GM23248 (cell line): ENCODE data around the gene GJC2. TPM values are rescaled to one million over a fixed set of nuclear protein-coding genes. Genes with fewer than 3 reads are reported as not detected.

ENCODE experiments used
- DNase-seq: peaks from one replicate; pipeline ENCODE4 v3.0.0-alpha.2; 2015
- H2AFZ ChIP-seq: fragments of 200-600 bp; sonication (generic); 2 replicates; pipeline ENCODE4 v1.6.1; 2016; ENCODE audit warnings: antibody characterized with exemption
- H3F3A ChIP-seq: fragments of 200-600 bp; sonication (generic); 2 replicates; pipeline ENCODE4 v1.6.1; 2016; ENCODE audit warnings: mild to moderate bottlenecking, antibody characterized with exemption, mixed run types; ENCODE audit not compliant: insufficient read depth
- H3K27ac ChIP-seq: fragments of 200-600 bp; sonication (generic); 2 replicates; pipeline ENCODE4 v1.5.1; 2016; ENCODE audit warnings: mild to moderate bottlenecking
- H3K27me3 ChIP-seq: fragments of 200-600 bp; sonication (generic); replicated peaks from 2 replicates; pipeline ENCODE4 v1.6.1; 2016; ENCODE audit warnings: mild to moderate bottlenecking; ENCODE audit not compliant: insufficient read depth
- H3K36me3 ChIP-seq: fragments of 200-600 bp; sonication (generic); 2 replicates; pipeline ENCODE4 v1.6.1; 2016; ENCODE audit warnings: low read depth, mild to moderate bottlenecking
- H3K4me1 ChIP-seq: fragments of 200-600 bp; sonication (generic); 2 replicates; pipeline ENCODE4 v1.6.1; 2016; ENCODE audit warnings: mild to moderate bottlenecking; ENCODE audit not compliant: insufficient read depth
- H3K4me2 ChIP-seq: fragments of 200-600 bp; sonication (generic); one replicate; pipeline ENCODE4 v1.6.1; 2016; ENCODE audit warnings: mild to moderate bottlenecking; ENCODE audit not compliant: unreplicated experiment
- H3K4me3 ChIP-seq: fragments of 200-600 bp; sonication (generic); 2 replicates; pipeline ENCODE4 v1.5.1; 2016; ENCODE audit warnings: mild to moderate bottlenecking
- H3K79me2 ChIP-seq: fragments of 200-600 bp; sonication (generic); 2 replicates; pipeline ENCODE4 v1.6.1; 2016; ENCODE audit warnings: mild to moderate bottlenecking; ENCODE audit not compliant: insufficient read depth
- H3K9ac ChIP-seq: fragments of 200-600 bp; sonication (generic); 2 replicates; pipeline ENCODE4 v1.6.1; 2016; ENCODE audit warnings: mild to moderate bottlenecking
- H3K9me2 ChIP-seq: fragments of 200-600 bp; sonication (generic); 2 replicates; pipeline ENCODE4 v1.6.1; 2016; ENCODE audit warnings: mixed run types, mild to moderate bottlenecking, moderate library complexity; ENCODE audit not compliant: insufficient read depth
- H3K9me3 ChIP-seq: fragments of 200-600 bp; sonication (generic); one replicate; pipeline ENCODE4 v1.6.1; 2017; ENCODE audit warnings: low read depth
- H4K20me1 ChIP-seq: fragments of 200-600 bp; sonication (generic); 2 replicates; pipeline ENCODE4 v1.6.0; 2016; ENCODE audit not compliant: insufficient read depth
- EZH2 ChIP-seq: fragments of 200-600 bp; sonication (generic); IDR thresholded peaks from 2 replicates; pipeline ENCODE4 v1.6.1; 2018; ENCODE audit warnings: antibody characterized with exemption, mild to moderate bottlenecking; ENCODE audit not compliant: insufficient read depth, poor library complexity, severe bottlenecking
- EZH2phosphoT487 ChIP-seq: fragments of 200-600 bp; sonication (generic); IDR thresholded peaks from 2 replicates; pipeline ENCODE4 v1.6.1; 2018; ENCODE audit warnings: antibody characterized with exemption, moderate library complexity, mild to moderate bottlenecking, low read depth; ENCODE audit not compliant: insufficient read depth
- WGBS, 2 experiments: methylation state at CpG; one replicate each; pipeline ENCODE4 v1.1.6; 2015 to 2017; ENCODE audit warnings: low lambda C conversion rate in 2 of 2, low coverage in 1 of 2; ENCODE audit errors: missing lambda C conversion rate in 2 of 2; 5-methylcytosine and 5-hydroxymethylcytosine counted together
- in situ Hi-C: fragments of 300-500 bp; cut with MboI; formaldehyde crosslinking; loops from 2 replicates; pipeline ENCODE4 v1.15.0; 2020
- polyA plus RNA-seq: library from polyadenylated mRNA; unstranded; fragments of >200 nt; fragmentation: Nextera tagmentation; extraction: Ambion mirVana; gene quantifications from 2 replicates; pipeline ENCODE4 v1.2.1, GENCODE V29; 2016
- total RNA-seq: library from RNA; depleted of rRNA; stranded (reverse); fragments of >200 nt; shearing (Covaris generic); gene quantifications from 2 replicates; pipeline ENCODE4 v1.2.3, GENCODE V29; 2014

The GJC2 gene
- total and polyA plus RNA-seq, 2 experiments from 2014 or later: 0.08 to 0.54 TPM

DNA sequence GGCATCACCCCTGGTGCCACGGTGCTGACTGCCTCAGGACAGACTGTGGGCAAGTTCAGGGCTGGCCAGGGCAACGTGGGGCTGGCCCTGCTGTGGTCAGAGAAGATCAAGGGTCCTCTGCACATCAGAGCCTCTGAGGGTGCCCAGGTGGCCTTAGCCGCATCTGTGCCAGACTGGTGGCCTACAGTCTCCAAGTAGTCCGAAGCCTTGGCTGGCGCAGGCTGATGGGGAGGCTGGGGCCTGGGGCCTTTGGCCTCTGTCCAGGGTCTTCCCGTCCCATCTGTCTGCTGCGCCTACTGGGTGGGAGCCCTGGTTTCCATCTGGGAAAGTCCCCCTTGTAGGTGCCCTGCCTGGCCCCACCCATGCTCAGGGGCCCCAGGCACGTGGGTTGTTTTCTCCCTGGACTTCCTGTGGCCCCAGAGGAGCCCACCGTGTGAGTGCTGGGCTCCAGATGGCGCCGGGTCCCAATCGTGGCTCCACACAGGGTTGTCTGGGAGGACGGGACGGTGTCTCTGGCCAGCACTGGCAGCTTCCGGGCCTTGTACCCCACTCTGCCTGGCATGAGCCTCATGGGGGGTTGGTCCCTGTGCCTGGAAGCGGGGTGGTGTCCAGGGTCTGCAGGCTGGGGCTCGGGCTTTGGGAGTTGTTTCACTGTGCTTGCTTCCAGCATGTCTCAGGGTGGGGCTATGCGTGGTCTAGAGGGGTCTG lies 25.7 kb downstream of the GJC2 start:
- H4K20me1 ChIP-seq: no peaks in the 10 kb centered on the region
- no peak overlapping the region for H3K9ac ChIP-seq
- WGBS, 2 experiments: 82 to 88% methylated on average over 17 of the region's 18 CpGs
- TF ChIP-seq EZH2 (no peak), EZH2phosphoT487 (no peak)
- in situ Hi-C loops: no loop called here
- no peaks in the 10 kb centered on the region for H3K9me2 ChIP-seq
- no peak overlapping the region for H3K4me3 ChIP-seq
- H3K36me3 ChIP-seq: no peaks in the 10 kb centered on the region
- DNase-seq: no peak
- no peak overlapping the region for H3K4me2 ChIP-seq
- H3K4me1 ChIP-seq: no peaks in the 10 kb centered on the region
- H3K79me2 ChIP-seq: 0 out of 2 replicates have a peak, but pooled peaks cover 14% of the 10 kb centered on the region
- no peaks in the 10 kb centered on the region for H3F3A ChIP-seq
- H3K9me3 ChIP-seq: no peaks in the 10 kb centered on the region
- H3K27ac ChIP-seq: no peak overlapping the region
- no peaks in the 10 kb centered on the region for H3K27me3 ChIP-seq
- no peak overlapping the region for H2AFZ ChIP-seq

- Histone ChIP-seq H3K9me2 (no peaks in the 10 kb centered on the region), H3K9ac (no peak overlapping the region), H3K9me3 (no peaks in the 10 kb centered on the region), H3K79me2 (0 out of 2 replicates have a peak, but pooled peaks cover 11% of the 10 kb centered on the region), H3K27ac (no peak overlapping the region), H3K27me3 (no peaks in the 10 kb centered on the region), H3F3A (no peaks in the 10 kb centered on the region), H4K20me1 (no peaks in the 10 kb centered on the region), H3K4me3 (no peak overlapping the region), H3K4me1 (no peaks in the 10 kb centered on the region), H3K4me2 (no peak overlapping the region), H2AFZ (no peak overlapping the region), H3K36me3 (no peaks in the 10 kb centered on the region)
- DNase-seq: no peak
- TF ChIP-seq EZH2phosphoT487 (no peak), EZH2 (no peak)
- in situ Hi-C loops: no loop called here
- WGBS, 2 experiments: 91 to 95% methylated on average over 4 of the region's 4 CpGs
Observed at GRCh38 chr1:228176024-228176395, 26.3 kb downstream of the GJC2 start.

GRCh38 chr1:228176461-228177182 lies 26.9 kb downstream of the GJC2 start:
- no peak overlapping the region for H3K9ac ChIP-seq
- no peak overlapping the region for H3K27ac ChIP-seq
- H3K79me2 ChIP-seq: 0 out of 2 replicates have a peak, but pooled peaks cover 11% of the 10 kb centered on the region
- no peak overlapping the region for H2AFZ ChIP-seq
- H3K4me2 ChIP-seq: no peak overlapping the region
- no peaks in the 10 kb centered on the region for H3F3A ChIP-seq
- no peaks in the 10 kb centered on the region for H3K4me1 ChIP-seq
- TF ChIP-seq EZH2phosphoT487 (no peak), EZH2 (no peak)
- H3K36me3 ChIP-seq: no peaks in the 10 kb centered on the region
- no peak for DNase-seq
- 90% methylated on average over 17 to 19 of the region's 19 CpGs for WGBS, 2 experiments
- H3K9me2 ChIP-seq: no peaks in the 10 kb centered on the region
- H3K9me3 ChIP-seq: no peaks in the 10 kb centered on the region
- no peaks in the 10 kb centered on the region for H3K27me3 ChIP-seq
- in situ Hi-C loops: no loop called here
- H3K4me3 ChIP-seq: no peak overlapping the region
- H4K20me1 ChIP-seq: no peaks in the 10 kb centered on the region

- no peaks in the 10 kb centered on the region for H3F3A ChIP-seq
- H3K36me3 ChIP-seq: no peaks in the 10 kb centered on the region
- no peak overlapping the region for H2AFZ ChIP-seq
- H4K20me1 ChIP-seq: no peaks in the 10 kb centered on the region
- in situ Hi-C loops: no loop called here
- H3K9me3 ChIP-seq: no peaks in the 10 kb centered on the region
- TF ChIP-seq EZH2: no peak
- no peak overlapping the region for H3K4me2 ChIP-seq
- 0 out of 2 replicates have a peak, but pooled peaks cover 10% of the 10 kb centered on the region for H3K79me2 ChIP-seq
- WGBS, 2 experiments: 71 to 77% methylated on average over 5 of the region's 5 CpGs
- H3K9me2 ChIP-seq: no peaks in the 10 kb centered on the region
- DNase-seq: no peak
- H3K9ac ChIP-seq: no peak overlapping the region
- no peaks in the 10 kb centered on the region for H3K27me3 ChIP-seq
- no peak overlapping the region for H3K27ac ChIP-seq
- H3K4me1 ChIP-seq: no peaks in the 10 kb centered on the region
- no peak overlapping the region for H3K4me3 ChIP-seq
Observed at GRCh38 chr1:228177183-228177475, 27.4 kb downstream of the GJC2 start.
